CD14-positive monocyte (primary cell): Measurements from ENCODE around the gene DUSP19. TPM values are rescaled to one million over a fixed set of nuclear protein-coding genes. Genes with fewer than 3 reads are reported as not detected.
"Not testable (repeated sequence)": the region's sequence is repeated elsewhere in the genome, so short reads cannot be mapped to it uniquely, and the experiment has no call there.

Experiments used
- DNase-seq, 3 donors: peaks; one replicate each; pipeline ENCODE4 v3.0.0-alpha.2; 2011 to 2022
- H2AFZ ChIP-seq: 2 replicates; pipeline ENCODE4 v1.6.0; 2012; ENCODE audit warnings: mild to moderate bottlenecking, low read depth, low read length, inconsistent platforms; ENCODE audit not compliant: insufficient read depth, poor library complexity, severe bottlenecking
- H3K27ac ChIP-seq, 2 donors: 1 replicate in 1 of 2; 2 replicates in 1 of 2; pipeline ENCODE4 v1.5.1; 2012 to 2013; ENCODE audit warnings: low read length in 2 of 2, control low read depth in 1 of 2, inconsistent platforms in 1 of 2, low read depth in 1 of 2, mild to moderate bottlenecking in 1 of 2
- H3K27me3 ChIP-seq, 2 donors: one replicate each; pipeline versions ENCODE4 v1.6.0 to v1.6.1; 2011 to 2013; ENCODE audit warnings: low read length in 2 of 2; ENCODE audit not compliant: control insufficient read depth in 2 of 2, insufficient read depth in 2 of 2
- H3K36me3 ChIP-seq, 2 donors: replicated peaks in 1 of 2; 1 replicate in 1 of 2; 2 replicates in 1 of 2; pipeline versions ENCODE4 v1.5.1 to v1.6.1; 2012 to 2013; ENCODE audit warnings: low read length in 2 of 2, control low read depth in 1 of 2, inconsistent platforms in 1 of 2, mild to moderate bottlenecking in 1 of 2; ENCODE audit not compliant: insufficient read depth in 2 of 2, control insufficient read depth in 1 of 2
- H3K4me1 ChIP-seq, 2 donors: 1 replicate in 1 of 2; 2 replicates in 1 of 2; pipeline versions ENCODE4 v1.5.1 to v1.6.1; 2012 to 2013; ENCODE audit warnings: low read length in 2 of 2, control low read depth in 1 of 2, inconsistent platforms in 1 of 2, mild to moderate bottlenecking in 1 of 2, moderate library complexity in 1 of 2; ENCODE audit not compliant: insufficient read depth in 2 of 2, control insufficient read depth in 1 of 2
- H3K4me2 ChIP-seq: replicated peaks from 2 replicates; pipeline ENCODE3; 2012; ENCODE audit warnings: low read length, moderate library complexity, mild to moderate bottlenecking; ENCODE audit not compliant: poor library complexity, severe bottlenecking; ENCODE audit errors: extremely low read depth
- H3K4me3 ChIP-seq, 3 experiments: fragments of 200-600 bp in 1 of 3; sonication (generic) in 1 of 3; replicated peaks in 1 of 3; 1 replicate in 2 of 3; 2 replicates in 1 of 3; pipeline ENCODE4 v1.5.1; 2011 to 2013; ENCODE audit warnings: low read length in 3 of 3, mild to moderate bottlenecking in 3 of 3, control low read depth in 2 of 3, low read depth in 2 of 3, inconsistent platforms in 1 of 3, moderate library complexity in 1 of 3
- H3K79me2 ChIP-seq: 2 replicates; pipeline ENCODE4 v1.6.0; 2012; ENCODE audit warnings: mild to moderate bottlenecking, control low read depth, inconsistent platforms, low read length, moderate library complexity; ENCODE audit not compliant: insufficient read depth
- H3K9ac ChIP-seq: 2 replicates; pipeline ENCODE4 v1.6.0; 2017; ENCODE audit warnings: low read length, mild to moderate bottlenecking; ENCODE audit not compliant: insufficient read depth, poor library complexity, severe bottlenecking
- H3K9me3 ChIP-seq, 2 donors: replicated peaks in 1 of 2; 1 replicate in 1 of 2; 2 replicates in 1 of 2; pipeline versions ENCODE4 v1.5.1 to v1.6.1; 2012 to 2013; ENCODE audit warnings: low read length in 2 of 2, control low read depth in 1 of 2; ENCODE audit not compliant: control insufficient read depth in 1 of 2, insufficient read depth in 1 of 2
- H4K20me1 ChIP-seq: 2 replicates; pipeline ENCODE4 v1.6.0; 2012; ENCODE audit warnings: mild to moderate bottlenecking, low read length, control low read depth, moderate library complexity; ENCODE audit not compliant: insufficient read depth
- H3K27ac Mint-ChIP-seq, 7 donors: one replicate each; pipeline ENCODE4 v1.8.0; 2020; ENCODE audit warnings: mild to moderate bottlenecking in 7 of 7, mixed read lengths in 7 of 7, moderate library complexity in 6 of 7, inconsistent platforms in 2 of 7
- H3K27me3 Mint-ChIP-seq, 3 donors: one replicate each; pipeline ENCODE4 v1.8.0; 2021 to 2022; ENCODE audit warnings: low read depth in 3 of 3, mild to moderate bottlenecking in 3 of 3, mixed read lengths in 3 of 3, moderate library complexity in 3 of 3, inconsistent platforms in 1 of 3
- H3K36me3 Mint-ChIP-seq, 2 donors: one replicate each; pipeline ENCODE4 v1.8.0; 2020; ENCODE audit warnings: mixed read lengths in 2 of 2, inconsistent platforms in 1 of 2, mild to moderate bottlenecking in 1 of 2
- H3K4me1 Mint-ChIP-seq: one replicate; pipeline ENCODE4 v1.8.0; 2020; ENCODE audit warnings: mild to moderate bottlenecking, mixed read lengths
- H3K4me3 Mint-ChIP-seq, 2 donors: one replicate each; pipeline ENCODE4 v1.8.0; 2020; ENCODE audit warnings: mild to moderate bottlenecking in 2 of 2, mixed read lengths in 2 of 2, moderate library complexity in 1 of 2
- H3K9me3 Mint-ChIP-seq, 7 donors: one replicate each; pipeline ENCODE4 v1.8.0; 2020 to 2022; ENCODE audit warnings: mixed read lengths in 7 of 7, mild to moderate bottlenecking in 6 of 7, moderate library complexity in 6 of 7, inconsistent platforms in 2 of 7
- CTCF ChIP-seq: fragments of 200-600 bp; IDR thresholded peaks from one replicate; pipeline ENCODE4 v1.8.0; 2022; ENCODE audit warnings: antibody characterized with exemption, mild to moderate bottlenecking
- WGBS: methylation state at CpG from one replicate; pipeline ENCODE4 v1.1.5; 2013; ENCODE audit warnings: missing lambda C conversion rate; ENCODE audit not compliant: insufficient coverage; 5-methylcytosine and 5-hydroxymethylcytosine counted together
- intact Hi-C, 2 donors: fragments of 100-400 bp; cut with micrococcal nuclease; formaldehyde crosslinking; loops; one replicate each; pipeline versions ENCODE4 v1.15.0 to v1.15.1; 2023
- polyA plus RNA-seq, 3 donors: library from polyadenylated mRNA; depleted of rRNA in 1 of 3; unstranded in 2 of 3; stranded (reverse) in 1 of 3; fragments of 300-500 nt in 2 of 3; fragments of >200 nt in 1 of 3; fragmentation: Illumina TruSeq in 2 of 3; gene quantifications; 1 replicate in 2 of 3; 2 replicates in 1 of 3; pipeline ENCODE4 v1.2.3, GENCODE V29; 2012 to 2021

Gene DUSP19
- polyA plus RNA-seq, 3 donors: 0.13 to 0.30 (median 0.25) TPM

DNA sequence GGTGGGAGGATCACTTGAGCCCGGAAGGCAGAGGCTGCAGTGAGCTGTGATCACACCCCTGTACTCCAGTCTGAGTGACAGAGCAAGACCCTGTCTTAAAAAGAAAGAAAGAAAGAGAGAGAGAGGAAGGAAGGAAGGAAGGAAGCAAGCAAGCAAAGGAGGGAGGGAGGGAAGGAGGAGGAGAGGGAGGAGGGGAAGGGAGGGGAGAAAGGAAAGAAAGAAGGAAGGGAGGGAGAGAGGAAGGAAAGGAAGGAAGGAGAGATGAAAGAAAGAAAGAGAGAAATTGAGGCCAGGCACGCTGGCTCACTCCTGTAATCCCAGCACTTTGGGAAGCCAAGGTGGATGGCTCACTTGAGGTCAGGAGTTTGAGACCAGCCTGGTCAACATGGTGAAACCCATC, 37.9 kb upstream of the DUSP19 start:
- Histone ChIP-seq H3K79me2 (no peaks in the 10 kb centered on the region), H3K9ac (no peak overlapping the region), H2AFZ (no peak overlapping the region), H4K20me1 (peaks cover 5% of the 10 kb centered on the region), H3K27ac (no peak overlapping the region), H3K36me3 (no peaks in the 10 kb centered on the region), H3K27me3 (peaks cover 81 to 89% of the 10 kb centered on the region in 2 donors), H3K4me1 (peaks cover 10 to 24% of the 10 kb centered on the region in 2 donors), H3K4me3 (no peak overlapping the region), H3K9me3 (peaks cover 0 to 33% of the 10 kb centered on the region in 2 donors), H3K4me2 (no peak overlapping the region)
- DNase-seq: no peak
- Mint-ChIP-seq H3K27ac (no peak overlapping the region), H3K4me1 (peaks cover 23% of the 10 kb centered on the region), H3K27me3 (peaks cover 36 to 61% (median 54%) of the 10 kb centered on the region in 3 donors), H3K4me3 (peak overlapping the region in 1 of 2 donors; percentile 64), H3K36me3 (peaks cover 5 to 8% of the 10 kb centered on the region in 2 donors), H3K9me3 (peaks cover 6 to 37% (median 28%) of the 10 kb centered on the region in 7 donors)
- WGBS: 100% methylated on average over 1 of the region's 2 CpGs
- intact Hi-C loops: no loop called here
- no peak for TF ChIP-seq CTCF

DNA sequence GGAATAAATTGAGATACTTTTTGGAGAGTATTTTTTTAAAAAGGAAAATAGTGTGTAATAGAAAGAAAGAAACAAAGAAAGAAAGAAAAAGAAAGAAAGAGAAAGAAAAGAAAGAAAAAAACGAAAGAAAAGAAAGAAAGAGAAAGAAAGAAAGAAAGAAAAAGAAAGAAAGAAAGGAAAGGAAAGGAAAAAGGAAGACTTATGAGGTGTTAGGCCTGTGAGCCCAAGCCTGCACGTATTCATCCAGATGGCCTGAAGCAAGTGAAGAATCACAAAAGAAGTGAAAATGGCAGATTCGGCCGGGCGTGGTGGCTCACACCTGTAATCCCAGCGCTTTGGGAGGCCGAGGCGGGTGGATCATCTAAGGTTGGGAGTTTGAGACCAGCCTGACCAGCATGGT, 35.0 kb upstream of the DUSP19 start:
- H3K36me3 Mint-ChIP-seq, H3K79me2 ChIP-seq, H2AFZ ChIP-seq, H3K4me2 ChIP-seq, H4K20me1 ChIP-seq, intact Hi-C loops, H3K4me1 ChIP-seq, H3K27ac ChIP-seq, H3K36me3 ChIP-seq, H3K27ac Mint-ChIP-seq, H3K4me1 Mint-ChIP-seq, DNase-seq, H3K9ac ChIP-seq, H3K4me3 ChIP-seq: not testable (repeated sequence)
- peaks cover 86 to 97% of the 10 kb centered on the region in 2 donors for H3K27me3 ChIP-seq
- peaks cover 6 to 38% (median 23%) of the 10 kb centered on the region in 7 donors for H3K9me3 Mint-ChIP-seq
- 91% methylated on average over 2 of the region's 8 CpGs for WGBS
- H3K27me3 Mint-ChIP-seq: peaks cover 6 to 45% (median 30%) of the 10 kb centered on the region in 3 donors
- peak overlapping the region in 1 of 2 donors; percentile 63 for H3K4me3 Mint-ChIP-seq
- peaks cover 21 to 47% of the 10 kb centered on the region in 2 donors for H3K9me3 ChIP-seq

GRCh38 chr2:183047486-183048125, 30.9 kb upstream of the DUSP19 start:
- H3K79me2 ChIP-seq, H2AFZ ChIP-seq, H3K9ac ChIP-seq, H3K27ac Mint-ChIP-seq, H3K4me3 Mint-ChIP-seq, H3K4me3 ChIP-seq, H3K36me3 Mint-ChIP-seq, H3K4me2 ChIP-seq, H3K4me1 ChIP-seq, H4K20me1 ChIP-seq, H3K4me1 Mint-ChIP-seq, H3K27ac ChIP-seq, DNase-seq, intact Hi-C loops, H3K36me3 ChIP-seq: not testable (repeated sequence)
- H3K27me3 ChIP-seq: peaks cover 73 to 91% of the 10 kb centered on the region in 2 donors
- 92% methylated on average over 4 of the region's 5 CpGs for WGBS
- H3K9me3 Mint-ChIP-seq: peaks cover 6 to 37% (median 15%) of the 10 kb centered on the region in 7 donors
- H3K9me3 ChIP-seq: peaks cover 24 to 36% of the 10 kb centered on the region in 2 donors
- H3K27me3 Mint-ChIP-seq: peaks cover 10 to 17% (median 11%) of the 10 kb centered on the region in 3 donors
